GM18870 (cell line): Measurements from ENCODE around the gene GPC5.
"Not testable (repeated sequence)": the region's sequence is repeated elsewhere in the genome, so short reads cannot be mapped to it uniquely, and the experiment has no call there.

Source experiments
- ATAC-seq: cut with Tn5 transposase; IDR thresholded peaks from one replicate; pipeline ENCODE4 v1.9.1; 2021; ENCODE audit warnings: moderate library complexity; ENCODE audit not compliant: unreplicated experiment

Gene GPC5

DNA sequence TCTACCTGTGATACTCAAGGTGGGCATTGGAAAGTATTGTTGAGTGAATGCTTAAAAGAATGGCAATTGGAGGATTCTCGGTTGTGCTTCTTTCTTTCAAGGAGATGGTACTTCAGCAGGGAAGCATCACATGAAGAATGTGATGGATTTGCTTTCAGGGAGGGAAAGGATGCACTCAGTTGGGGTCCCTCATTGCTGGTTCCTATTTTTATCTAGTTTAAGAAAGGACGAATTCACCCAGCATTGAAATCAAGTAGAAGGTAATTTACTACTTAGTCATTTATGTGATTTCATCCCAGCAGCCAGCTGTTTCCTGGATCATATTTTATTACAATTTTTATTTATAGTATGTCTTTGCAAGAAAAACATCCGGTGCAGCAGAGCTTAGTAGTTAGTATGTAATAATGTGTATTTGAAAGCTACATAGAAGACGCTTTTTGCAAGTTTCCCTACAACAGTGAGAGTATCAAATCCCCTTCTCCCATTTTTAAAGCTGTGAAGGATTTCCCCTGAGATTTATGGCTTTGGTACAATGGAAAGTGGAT lies 417.9 kb downstream of the GPC5 start:
- ATAC-seq, result no peak

DNA sequence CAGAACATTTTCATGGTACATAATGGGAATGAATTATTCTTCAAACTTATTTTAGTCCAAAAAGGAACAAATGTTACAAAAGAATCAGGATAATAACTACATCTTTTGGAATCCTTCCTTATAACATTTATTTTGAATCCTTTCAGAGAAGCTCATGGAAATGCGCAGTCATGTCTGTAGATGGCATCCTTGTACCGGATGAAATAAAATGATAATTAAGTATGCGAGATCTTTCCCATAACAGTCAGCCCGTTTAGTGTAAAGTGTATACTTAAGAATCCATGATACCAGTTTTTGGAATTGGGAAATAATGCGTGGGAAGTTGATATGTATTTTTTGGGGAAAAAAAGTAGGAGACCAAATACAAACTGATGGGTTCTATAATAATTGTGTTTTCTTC lies 418.8 kb downstream of the GPC5 start:
- no peak for ATAC-seq

DNA sequence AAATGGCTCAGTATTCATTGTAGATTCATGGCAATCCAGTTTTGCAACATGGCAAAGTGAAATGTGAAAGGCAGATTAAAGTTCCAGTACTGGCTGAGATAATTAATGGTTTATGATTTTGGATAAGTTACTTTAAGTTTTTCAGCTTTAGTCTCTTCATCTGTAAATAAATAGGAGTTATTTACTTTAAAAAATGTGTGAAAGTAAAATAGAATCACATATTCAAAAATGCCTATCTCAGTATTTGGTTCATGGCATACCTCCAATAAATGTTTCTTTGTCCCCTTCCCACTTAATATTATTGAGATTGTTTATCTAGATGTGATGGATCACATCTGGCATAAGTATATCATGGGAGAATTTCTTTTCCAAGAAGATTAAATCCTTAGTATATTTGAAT lies 426.0 kb downstream of the GPC5 start:
- ATAC-seq, result no peak

DNA sequence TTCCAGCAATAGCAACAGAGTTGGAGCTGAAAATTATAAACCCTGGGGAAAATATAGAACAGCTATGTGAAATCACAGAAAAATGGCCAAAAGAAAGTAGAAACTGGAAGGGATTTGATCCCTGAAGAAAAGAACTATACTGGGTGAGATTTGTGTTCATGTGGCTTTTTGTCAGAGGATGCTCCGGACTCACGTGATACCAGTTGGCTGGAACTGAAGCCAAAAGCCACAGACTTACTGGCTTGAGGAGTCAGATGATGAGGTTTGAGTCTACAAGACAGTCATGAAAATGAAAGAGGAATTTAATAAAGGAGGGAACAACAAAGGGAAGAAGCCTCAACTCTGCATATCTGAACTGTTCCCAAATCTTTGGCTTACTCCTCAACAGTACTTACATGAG lies 427.1 kb downstream of the GPC5 start:
- ATAC-seq, result no peak

DNA sequence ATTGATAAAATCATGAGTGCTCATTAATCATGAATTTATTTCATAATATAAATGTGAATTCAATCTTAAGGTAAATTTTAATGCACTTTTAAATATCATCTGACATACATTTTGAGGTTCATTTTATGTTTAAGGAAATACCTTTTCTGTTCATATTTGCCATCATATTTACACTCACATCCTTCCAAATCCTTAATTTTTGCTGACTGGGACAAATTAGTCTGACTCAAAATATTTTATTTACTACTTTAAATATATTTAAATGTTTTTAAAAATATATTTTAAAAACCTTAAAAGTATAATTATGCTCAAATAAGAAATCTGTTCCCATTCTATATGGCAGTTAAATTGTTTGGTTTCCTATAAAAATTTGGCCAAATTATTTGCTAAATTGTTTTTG lies 438.1 kb downstream of the GPC5 start:
- no peak for ATAC-seq

DNA sequence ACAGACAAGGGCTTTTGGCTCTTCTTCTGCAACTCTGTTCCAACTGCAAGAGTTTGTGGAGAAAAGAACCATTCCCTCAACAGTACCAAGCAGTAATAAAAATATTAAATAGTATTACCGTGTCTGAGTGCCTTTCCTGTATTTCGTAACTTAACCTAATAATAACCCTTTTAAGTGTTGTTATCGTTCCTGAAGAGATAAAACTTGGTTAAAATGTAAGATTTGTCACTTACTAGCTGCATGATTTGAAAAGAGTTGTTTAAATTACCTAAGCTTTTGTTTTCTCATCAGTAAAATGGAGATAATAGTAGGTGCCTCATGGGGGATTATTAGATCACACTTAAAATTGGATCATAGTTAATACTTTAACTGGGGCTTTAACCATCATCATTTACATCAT lies 447.2 kb downstream of the GPC5 start:
- ATAC-seq, result no peak

DNA sequence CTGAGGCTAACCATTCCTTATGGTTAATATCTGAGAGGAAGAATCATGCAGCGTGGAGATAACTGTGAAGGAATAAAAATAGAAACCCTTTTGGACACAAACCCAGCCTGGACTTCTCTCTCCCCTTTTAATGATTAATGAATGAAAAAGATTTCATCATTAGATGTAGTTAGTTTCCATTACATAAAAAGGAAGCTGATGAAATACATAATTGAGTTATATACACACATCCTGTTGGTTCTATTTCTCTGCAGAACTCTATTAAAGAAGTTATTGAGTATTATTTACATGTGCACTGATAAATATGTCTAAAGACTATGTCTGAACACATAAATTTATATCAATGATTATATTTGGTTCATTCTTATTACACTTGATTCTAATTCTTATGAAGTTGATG lies 465.3 kb downstream of the GPC5 start:
- ATAC-seq, result no peak

DNA sequence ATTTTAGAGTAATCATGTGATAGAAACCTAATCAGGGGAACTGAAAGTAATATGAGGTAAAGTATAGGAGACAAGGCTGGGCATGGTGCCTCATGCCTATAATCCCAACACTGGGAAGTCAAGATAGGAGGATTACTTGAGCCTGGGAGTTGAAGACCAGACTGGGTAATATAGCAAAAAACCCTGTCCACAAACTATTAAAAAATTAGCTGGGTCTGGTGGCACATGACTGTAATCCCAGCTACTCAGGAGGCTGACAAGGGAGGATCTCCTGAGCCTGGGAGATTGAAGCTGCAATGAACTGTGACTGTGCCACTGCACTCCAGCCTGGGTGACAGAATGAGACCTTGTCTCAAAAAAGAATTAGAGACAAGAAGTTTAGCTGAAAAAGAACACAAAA lies 469.9 kb downstream of the GPC5 start:
- no peak for ATAC-seq

DNA sequence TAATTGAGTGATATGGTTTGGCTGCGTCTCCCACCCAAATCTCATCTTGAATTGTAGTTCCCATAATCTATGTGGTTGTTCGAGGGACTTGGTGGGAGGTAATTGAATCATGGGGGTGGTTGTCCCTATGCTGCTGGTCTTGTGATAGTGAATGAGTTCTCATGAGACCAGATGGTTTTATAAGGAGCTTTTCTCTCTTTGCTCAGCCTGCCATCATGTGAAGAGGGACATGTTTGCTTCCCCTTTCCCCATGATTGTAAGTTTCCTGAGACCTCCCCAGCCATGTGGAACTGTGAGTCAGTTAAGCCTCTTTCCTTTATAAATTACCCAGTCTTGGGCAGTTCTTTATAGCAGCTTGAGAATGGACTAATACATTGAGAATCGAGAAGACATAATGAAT lies 480.1 kb downstream of the GPC5 start:
- ATAC-seq, result no peak

DNA sequence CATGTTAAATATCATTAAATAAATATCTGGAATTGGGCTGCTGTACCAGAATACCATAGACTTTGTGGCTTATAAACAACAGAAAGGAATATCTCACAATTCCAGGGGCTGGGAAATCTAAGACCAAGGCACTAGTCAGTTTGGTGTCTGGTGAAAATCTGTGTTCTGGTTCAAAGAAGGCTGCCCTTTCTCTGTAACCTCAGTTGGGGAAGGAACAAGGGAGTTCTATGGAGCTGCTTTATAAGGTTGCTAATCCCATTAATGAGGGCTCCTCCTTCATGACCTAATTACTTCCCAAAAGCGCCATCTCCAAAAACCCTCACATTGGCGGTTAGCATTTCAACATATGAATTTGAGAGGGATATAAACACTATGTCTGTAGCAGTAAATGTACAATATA lies 480.9 kb downstream of the GPC5 start:
- ATAC-seq, result no peak

DNA sequence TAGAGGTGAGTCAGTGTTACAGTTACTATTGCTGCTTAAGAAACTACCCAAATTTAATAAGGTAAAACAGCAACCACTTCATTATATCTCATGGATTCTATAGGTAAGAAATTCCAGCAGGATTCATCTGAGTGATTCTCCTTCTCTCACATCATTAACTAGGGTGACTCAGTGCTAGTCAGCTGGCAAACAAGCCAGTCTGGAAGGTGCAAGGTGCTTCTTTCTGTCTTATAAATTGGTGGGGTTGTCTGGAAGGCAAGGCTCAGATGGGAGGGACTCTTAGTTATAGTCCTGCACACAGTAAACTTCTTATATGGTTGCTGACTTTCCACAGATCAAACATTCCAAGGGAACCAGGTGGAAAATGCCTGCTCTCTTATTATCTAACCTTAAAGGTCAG lies 484.5 kb downstream of the GPC5 start:
- no peak for ATAC-seq

DNA sequence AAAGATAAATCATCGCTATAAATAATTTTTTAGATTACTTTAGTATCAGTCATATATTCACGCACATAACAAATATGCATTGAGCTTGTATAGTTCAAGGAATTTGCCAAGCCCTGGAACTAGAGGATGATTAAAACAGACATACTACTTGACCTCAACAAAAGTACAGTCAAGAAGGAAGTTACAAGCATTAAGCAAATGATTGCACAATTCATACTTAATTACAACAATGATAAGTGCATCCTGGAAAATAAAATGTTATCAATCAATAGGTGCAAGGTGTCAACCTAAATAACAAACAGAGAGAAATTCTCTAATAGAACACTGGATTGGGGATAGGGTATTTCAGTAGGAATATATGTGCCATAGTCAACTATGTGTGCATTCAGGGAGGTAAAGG lies 491.2 kb downstream of the GPC5 start:
- ATAC-seq, result no peak

DNA sequence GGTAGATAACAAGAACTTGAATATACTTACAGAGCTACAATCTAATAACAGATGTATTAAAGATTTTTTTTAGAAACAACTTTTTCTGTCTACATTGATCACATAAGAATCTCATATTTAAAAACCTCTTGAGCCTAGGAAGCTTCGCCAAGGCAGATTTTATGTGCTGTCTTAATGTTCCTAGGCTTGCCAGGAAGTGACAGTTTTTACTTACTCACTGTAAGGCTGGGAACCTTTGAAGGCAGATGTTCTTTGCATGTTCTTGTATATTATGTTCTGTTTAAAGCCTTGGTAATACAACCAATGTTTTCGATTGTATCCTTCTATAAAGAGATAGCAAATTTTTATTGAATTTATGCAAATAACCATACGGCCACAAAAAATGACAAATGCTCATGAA lies 492.7 kb downstream of the GPC5 start:
- ATAC-seq, result no peak

DNA sequence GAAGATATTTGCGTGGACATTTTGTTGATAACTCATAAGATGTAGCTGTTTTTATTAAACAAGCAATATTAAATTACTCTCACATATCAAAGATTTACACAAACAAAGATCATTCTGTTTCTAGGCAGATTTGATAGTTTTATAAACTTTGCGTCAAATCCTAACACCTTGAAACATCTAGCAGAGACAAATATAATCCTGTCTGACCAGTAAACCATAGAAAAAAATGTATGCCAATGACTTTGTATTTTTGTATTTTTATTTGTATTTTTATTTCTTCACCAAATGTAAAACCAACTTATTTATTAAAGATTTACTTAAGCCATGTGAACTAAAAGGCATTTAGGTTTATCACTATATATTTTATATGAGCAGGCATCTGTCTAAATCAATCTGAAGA lies 494.6 kb downstream of the GPC5 start:
- ATAC-seq, result no peak

DNA sequence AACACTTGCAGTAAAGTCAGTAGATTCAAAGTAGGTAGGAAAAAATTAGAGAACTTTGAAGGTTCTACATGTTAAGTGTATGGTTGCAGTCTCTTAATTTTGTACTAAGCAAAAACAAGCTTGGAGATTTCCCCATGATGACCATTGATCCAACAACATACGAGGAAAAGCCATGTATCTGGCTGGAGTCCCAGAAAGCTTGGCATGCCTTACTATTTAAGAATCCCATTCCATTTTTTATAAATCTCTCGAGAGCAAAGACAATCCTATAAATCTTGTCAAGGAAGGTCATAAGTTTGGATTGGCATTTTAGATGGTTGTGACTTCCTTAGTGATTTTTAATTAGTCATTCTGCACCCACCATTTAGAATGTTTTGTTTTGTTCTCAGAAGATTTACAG lies 495.9 kb downstream of the GPC5 start:
- no peak for ATAC-seq

DNA sequence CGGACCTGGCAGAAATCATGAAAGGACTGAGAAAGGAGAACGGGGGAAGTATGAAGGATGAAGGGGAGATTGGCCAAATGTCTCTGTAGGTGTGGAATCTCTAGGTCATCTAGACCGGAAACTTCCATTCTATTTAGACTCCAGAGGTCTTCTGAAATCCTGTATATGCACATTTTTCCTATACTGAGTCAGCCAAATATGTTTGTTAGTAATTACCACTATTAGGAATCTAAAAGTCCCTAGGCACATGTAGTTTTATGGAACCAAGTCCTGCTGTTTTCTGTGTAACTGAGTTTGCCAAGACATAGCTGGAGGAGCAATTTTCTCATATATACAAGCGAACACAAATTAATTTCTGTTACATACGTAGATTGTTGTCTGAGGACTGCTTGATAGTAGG lies 498.1 kb downstream of the GPC5 start:
- no peak for ATAC-seq

DNA sequence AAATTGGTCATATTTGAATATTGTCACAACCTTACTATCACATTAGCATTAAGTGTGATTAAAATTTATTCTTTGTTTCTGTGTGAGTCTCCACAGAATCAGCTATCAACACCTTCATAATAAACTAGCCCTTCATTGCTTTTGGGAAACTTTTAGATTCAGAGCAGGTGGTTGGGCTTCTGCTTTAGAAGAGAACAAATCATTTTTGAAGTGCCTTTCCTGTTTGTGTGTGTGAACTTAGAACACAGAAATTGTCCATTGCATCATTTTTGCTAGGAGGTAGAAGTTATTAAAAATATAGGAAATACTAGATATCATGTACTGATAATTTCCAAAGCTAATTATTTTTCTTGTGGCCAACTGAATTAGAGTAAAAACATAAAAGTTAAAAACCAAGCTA lies 500.6 kb downstream of the GPC5 start:
- not testable (repeated sequence) for ATAC-seq

DNA sequence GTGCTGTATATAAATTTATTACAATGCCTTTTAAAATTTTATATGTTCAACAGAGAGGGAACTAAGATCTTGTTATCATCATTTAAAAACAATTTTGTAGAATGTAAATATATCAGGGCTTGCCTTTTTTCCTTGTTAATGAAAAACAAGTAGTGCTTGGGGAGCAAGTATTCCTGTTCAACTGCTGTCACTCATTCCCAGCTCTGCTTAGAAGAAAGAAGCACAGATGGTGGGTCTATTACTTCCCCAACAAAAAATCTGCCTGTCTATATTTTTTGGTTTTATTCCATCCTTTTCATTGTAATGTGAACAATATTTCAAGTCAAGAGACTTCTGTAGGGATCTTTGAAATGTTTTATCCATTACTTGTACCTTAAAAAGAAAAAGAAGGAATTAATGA lies 503.9 kb downstream of the GPC5 start:
- no peak for ATAC-seq

DNA sequence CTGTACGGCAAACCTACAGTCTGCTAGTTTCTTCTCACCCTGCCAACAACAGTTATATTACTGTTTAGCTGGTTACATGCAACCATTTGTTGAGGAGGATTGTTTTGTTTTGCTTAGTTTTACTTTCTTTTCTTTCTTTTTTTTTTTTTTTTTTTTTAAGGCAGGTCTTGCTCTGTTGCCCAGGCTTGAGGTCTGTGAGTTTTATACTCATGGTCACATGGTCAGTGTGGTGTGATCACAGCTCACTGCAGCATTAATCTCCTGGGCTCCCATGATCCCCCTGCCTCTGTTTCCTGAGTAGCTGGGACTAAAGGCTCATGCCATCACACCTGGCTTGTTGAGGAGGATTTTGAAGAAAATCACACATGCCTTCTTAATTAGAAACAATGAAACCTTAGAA lies 505.6 kb downstream of the GPC5 start:
- peak; percentile 95 for ATAC-seq

DNA sequence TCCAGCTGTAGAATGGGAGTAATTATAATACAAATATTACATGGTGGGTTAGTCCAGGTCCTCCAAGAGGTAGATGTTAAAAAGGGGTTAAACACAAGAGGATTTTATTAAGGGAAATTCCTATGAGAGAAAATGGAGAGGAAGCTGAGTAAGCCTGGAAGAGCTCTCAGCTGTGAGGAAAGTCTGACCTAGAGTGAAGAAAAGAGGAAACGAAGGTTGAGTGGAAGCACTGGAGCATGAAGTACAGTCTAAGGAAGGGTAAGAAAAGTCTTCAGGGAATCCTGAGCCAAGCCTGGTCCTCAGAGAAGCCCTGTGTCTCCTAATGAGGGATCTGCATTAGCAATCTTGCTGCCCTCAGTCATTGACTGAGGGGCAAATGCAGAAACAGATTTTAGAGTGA lies 506.2 kb downstream of the GPC5 start:
- ATAC-seq, result peak; percentile 62

DNA sequence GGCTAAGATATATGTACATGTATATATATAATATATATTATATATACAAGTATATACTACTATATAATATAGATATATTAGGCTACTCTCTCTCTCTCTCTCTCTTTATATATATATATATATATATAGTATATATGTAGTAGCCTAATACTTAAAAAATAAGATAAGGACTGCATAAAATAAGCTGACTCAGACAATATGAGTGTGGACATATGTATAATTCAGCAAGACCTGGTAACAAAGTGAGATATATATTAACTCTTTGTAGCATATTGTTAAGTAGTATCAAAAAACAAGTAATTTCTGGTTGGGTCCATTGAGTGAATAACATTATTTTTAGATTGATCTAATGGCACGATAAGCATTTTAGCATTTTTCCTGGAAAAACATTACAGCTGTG lies 509.0 kb downstream of the GPC5 start:
- ATAC-seq, result no peak

DNA sequence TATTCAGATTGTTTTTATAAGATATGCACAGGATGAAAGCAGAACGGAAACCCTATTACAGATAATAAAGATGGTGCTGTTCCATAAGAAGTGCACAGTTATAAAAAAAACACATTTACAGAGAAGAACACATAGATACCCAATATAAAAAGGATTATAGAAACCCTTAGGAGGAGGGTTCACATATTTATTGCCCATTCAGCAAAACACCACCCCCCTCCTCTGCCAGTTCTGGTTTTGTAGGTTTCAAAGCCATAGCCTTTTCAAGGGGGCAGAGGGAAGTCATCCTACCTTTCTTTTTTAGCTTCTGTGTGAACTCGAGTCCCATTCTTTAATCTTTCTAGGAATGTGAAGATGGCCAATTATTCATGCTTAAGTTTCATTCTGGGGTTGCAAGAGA lies 511.2 kb downstream of the GPC5 start:
- ATAC-seq, result no peak

DNA sequence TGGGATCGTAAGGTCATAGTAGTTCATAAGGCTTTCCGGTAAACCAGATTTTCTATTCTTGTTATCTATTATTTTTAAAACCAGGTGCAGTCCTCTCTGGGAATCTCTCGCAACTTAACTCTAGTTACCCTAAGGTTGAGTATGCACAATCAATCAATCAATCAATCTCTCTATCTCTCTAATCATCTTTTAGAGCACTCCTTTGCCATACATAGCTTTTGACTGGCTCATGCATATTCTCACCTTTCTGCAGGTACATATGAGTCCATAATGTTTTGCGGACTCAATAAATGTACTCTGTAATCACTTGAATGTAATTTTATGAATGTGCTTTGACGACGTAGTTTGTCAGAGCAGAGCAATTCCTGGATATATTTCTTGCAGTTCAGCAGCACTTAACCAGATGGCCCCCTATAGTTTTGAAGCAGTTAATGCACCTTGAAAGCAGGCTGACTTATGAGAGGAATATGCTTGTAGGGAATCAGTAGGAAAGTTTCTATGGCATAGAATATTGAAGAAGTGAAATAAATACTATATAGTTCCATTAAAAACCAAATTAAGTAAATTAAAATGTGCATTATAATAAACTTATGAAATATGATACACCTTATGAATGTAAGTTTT lies 524.7 kb downstream of the GPC5 start:
- ATAC-seq, result no peak
